ENCODE measurements around the gene EPS8L1.
A peak's percentile ranks its signal among the peaks of the same experiment; 100 is the strongest.

The EPS8L1 gene

GRCh38 chr19:55071913-55072312 lies 3.8 kb upstream of the EPS8L1 start:
- TF ChIP-seq CTCF (IDR thresholded peaks at IDR 0.05; ENCODE audit: insufficient read depth, low read depth, low read length, missing control alignments), result no peak
- no peak for DNase-seq (ENCODE audit: low read depth)
- H3K4me3 ChIP-seq (ENCODE audit: low read length), result no peak overlapping the region

GRCh38 chr19:55076321-55076720 lies 652 bp downstream of the EPS8L1 start:
- TF ChIP-seq CTCF (IDR thresholded peaks at IDR 0.05; ENCODE audit: insufficient read depth, low read depth, low read length, missing control alignments), result no peak
- DNase-seq (ENCODE audit: low read depth), result no peak
- H3K4me3 ChIP-seq (ENCODE audit: low read length), result peak overlapping the region; percentile 52

GRCh38 chr19:55077106-55077505 lies 1.4 kb downstream of the EPS8L1 start:
- H3K4me3 ChIP-seq (ENCODE audit: low read length), result peak overlapping the region; percentile 52
- no peak for DNase-seq (ENCODE audit: low read depth)
- TF ChIP-seq CTCF (IDR thresholded peaks at IDR 0.05; ENCODE audit: insufficient read depth, low read depth, low read length, missing control alignments), result no peak

GRCh38 chr19:55078996-55079395 lies 3.3 kb downstream of the EPS8L1 start:
- TF ChIP-seq CTCF (IDR thresholded peaks at IDR 0.05; ENCODE audit: insufficient read depth, low read depth, low read length, missing control alignments), result no peak
- DNase-seq (ENCODE audit: low read depth), result no peak
- no peak overlapping the region for H3K4me3 ChIP-seq (ENCODE audit: low read length)

- no peak overlapping the region for H3K4me3 ChIP-seq (ENCODE audit: low read length)
- DNase-seq (ENCODE audit: low read depth), result no peak
- TF ChIP-seq CTCF (IDR thresholded peaks at IDR 0.05; ENCODE audit: insufficient read depth, low read depth, low read length, missing control alignments), result no peak
Observed at GRCh38 chr19:55079400-55080038, 3.9 kb downstream of the EPS8L1 start.

- no peak for TF ChIP-seq CTCF (IDR thresholded peaks at IDR 0.05; ENCODE audit: insufficient read depth, low read depth, low read length, missing control alignments)
- DNase-seq (ENCODE audit: low read depth), result peak; percentile 90
- H3K4me3 ChIP-seq (ENCODE audit: low read length), result peak overlapping the region; percentile 47
Observed at GRCh38 chr19:55080121-55080967, 4.7 kb downstream of the EPS8L1 start.
